GM18867 (cell line): Measurements from ENCODE around the gene FBXL22.

ENCODE experiments used
- ATAC-seq: cut with Tn5 transposase; IDR thresholded peaks from one replicate; pipeline ENCODE4 v1.9.1; 2021; ENCODE audit warnings: mild to moderate bottlenecking, moderate library complexity; ENCODE audit not compliant: unreplicated experiment

Gene FBXL22

GRCh38 chr15:63593705-63594671 is 3.2 kb upstream of the FBXL22 start:
- ATAC-seq: no peak

DNA sequence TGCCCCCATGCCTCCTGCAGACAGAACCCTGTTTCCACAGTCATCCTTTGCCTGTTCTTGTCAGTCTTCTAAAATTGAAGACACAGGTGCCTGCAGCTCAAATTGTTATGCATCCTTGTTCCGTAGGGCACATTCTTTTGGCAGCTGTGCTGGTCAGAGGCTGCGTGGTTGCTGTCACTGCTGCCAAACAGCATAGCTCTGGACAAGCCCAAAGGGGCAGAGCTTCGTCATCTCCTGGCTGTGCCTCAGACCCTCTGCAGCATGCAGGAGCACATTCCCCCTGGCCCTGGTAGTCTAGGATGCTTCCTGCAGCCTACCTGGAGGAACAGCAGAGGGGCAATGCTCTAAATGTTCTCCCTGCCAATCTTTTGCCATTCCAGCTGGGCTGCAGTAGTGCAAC is 2.1 kb upstream of the FBXL22 start:
- no peak for ATAC-seq

DNA sequence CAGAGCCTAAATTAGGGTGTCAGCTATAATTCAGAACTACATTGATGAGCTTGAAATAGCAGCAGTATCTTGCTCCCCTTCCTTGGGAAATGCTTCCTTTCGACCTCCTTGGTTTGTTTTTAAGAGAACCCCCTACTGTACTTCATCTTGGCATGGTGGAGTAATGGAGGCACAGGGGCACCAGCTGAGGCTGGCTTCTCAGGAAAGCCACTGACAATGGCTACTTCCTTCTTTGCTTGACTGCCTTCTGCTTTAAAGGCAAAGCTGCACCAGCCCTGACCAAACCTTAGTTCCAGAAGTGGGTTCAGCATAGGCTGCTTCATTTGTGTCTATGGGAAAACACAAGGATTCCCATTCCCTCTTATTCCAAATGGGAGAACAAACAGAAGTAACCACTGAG is 1.5 kb upstream of the FBXL22 start:
- ATAC-seq: no peak

DNA sequence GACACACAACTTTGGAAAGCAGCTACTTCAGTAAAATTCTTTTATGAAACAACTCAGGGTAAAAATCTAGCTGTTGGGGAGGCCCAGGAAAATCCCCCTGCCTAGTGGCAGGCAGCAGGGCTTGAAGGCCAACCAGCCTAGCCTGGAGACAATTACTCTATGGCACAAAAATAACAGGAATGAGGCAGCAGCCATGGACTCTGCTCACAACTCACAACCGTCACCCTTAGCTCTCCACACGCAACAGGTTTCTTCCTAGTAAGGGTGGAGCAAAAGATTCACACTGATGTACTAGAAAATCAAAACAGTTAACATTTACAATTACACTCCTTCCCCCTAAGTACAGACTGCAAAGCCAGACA is 530 bp upstream of the FBXL22 start:
- ATAC-seq: no peak

GRCh38 chr15:63597821-63598220 is 634 bp downstream of the FBXL22 start:
- no peak for ATAC-seq

DNA sequence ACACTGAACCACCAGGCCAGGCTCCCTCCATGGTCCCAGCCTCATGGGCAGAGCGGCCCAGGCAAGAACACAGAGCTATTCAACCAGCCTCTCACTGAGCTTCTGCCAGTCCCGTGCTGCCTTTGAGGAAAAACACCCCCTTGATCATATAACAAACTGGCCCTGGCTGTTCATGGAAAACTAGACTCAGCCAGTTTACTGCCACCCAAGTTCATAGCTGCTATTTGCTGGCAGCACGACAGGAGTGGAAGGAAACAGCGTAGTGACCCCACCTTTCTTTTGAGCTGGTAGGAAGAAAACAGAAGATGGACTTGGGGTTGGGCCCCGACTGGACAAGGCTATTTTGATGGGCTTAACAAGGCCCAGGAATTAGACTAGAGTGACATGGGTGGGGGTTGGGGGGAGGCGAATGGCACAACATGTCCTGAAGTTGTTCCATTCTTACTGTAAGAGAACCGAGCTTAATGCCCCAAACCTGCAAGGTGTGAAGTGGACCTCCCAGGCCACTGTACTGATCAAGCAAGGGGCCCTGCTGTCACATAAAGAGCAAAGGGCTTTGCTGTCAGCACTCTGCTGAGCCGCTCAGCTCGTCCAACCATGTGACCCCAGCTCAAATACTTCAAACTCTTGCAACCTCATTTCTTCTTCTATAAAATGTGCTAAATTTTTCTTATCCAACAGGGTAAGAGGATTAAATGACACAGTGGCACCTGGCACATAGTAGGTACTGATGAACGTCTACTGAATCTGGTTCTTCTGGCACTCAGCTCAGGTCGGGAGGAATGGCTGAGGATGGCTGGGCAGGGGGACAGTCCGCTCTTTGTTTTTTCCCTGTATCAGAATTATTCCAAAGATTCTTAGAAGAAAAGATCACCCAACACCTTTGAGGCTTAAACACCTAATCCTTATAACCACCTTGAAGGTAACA is 1.6 kb downstream of the FBXL22 start:
- ATAC-seq: no peak

DNA sequence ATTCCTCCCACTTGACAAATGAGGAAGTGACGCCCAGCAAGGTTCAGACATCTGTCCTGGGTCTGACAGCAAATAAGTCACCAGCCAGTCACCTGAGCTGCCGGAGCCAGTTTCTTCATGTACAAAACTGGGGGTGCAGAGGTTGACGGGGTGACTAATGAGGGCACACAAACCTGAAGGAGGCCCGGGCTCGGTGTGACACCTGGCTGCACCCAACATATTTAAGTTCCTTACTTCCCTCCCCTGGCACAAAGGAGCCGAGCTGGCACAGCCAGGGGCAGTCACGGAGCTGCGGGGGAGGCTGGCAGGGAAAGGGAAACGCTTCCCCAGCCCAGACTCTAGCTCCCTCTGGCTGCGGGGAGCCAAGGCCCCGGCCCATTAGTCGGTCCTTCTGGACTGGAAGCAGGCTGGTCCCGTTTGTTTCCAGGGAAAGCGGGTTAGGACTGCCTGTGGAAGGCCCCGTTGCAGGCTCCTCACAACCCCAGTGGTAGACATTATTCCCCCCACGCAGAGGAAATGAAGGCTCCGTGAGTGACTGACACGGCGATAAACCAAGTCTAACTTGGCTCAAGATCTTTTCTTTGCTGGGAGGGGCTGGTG is 2.3 kb downstream of the FBXL22 start:
- ATAC-seq: no peak

DNA sequence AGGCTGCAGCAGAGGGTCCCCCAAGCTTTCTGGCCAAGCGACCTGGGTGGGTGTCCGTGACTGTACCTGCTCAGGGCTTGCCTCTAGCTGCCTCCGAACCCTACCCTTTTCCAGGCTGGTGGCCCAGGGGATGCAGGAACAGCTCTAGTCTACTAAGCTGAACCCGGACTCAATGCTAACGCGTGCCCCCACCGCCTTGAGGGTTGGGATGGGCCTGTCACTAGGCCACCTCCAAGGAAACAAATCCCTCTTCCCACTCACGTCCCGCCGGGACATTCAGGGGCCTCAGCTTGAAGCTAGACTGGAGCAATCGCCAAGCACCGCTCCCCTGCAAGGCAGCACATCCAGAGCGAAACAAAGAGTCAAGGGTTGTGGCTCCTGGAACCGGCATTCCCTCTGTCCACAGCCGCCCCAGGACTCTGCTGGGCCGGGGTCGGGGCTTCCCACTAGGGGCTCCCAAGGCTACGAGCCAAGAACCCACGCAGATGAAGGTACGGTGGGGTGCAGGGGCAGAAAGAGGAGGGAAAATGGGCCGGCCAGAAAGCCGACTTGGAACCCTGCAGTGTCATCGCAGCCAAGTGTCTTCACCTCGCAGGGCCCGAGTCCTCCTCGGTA is 2.9 kb downstream of the FBXL22 start:
- peak; percentile 4 for ATAC-seq

GRCh38 chr15:63600616-63601025 is 3.4 kb downstream of the FBXL22 start:
- ATAC-seq: peak; percentile 76

GRCh38 chr15:63601026-63601703 is 4.0 kb downstream of the FBXL22 start:
- ATAC-seq: peak; percentile 16

GRCh38 chr15:63601704-63602185 is 4.6 kb downstream of the FBXL22 start:
- no peak for ATAC-seq

DNA sequence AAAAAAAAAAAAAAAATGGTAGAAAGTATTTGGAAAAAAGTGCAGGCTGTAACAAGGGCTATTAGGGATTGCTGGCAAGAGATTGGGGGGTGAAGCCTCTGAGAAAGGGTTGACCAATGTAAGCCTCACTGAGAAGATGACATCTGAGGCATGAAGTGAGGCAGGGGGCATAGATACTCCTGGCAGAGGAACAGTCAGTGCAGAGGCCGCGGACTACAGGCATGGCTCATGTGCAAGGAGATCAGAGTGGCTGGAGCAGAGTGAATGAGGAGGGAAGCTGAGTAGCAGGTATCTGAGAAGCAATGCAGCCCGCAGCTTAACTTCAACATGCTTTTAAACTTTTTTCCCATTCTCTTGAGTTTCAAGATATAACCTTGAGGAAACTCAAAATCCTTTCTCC is 5.4 kb downstream of the FBXL22 start:
- no peak for ATAC-seq

DNA sequence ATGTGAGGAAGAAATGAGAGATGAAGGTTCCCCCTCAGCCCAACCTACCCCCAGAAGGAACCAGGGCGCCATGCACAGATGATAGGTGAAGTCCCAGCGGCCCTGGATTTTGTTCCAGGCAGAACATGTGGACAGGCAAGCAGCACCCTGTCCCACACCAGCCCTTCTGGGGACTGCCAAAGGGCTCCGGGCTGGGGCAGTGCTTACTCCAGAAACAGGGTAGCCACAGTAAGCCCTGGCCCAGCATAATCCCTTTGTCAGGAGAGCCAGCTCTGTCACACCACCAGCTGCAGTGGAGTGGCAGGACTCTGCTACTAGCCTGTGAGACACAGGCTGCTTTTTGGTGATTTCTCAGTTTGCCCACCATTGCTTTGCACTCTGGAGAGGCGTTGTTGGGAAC is 6.3 kb downstream of the FBXL22 start:
- no peak for ATAC-seq

DNA sequence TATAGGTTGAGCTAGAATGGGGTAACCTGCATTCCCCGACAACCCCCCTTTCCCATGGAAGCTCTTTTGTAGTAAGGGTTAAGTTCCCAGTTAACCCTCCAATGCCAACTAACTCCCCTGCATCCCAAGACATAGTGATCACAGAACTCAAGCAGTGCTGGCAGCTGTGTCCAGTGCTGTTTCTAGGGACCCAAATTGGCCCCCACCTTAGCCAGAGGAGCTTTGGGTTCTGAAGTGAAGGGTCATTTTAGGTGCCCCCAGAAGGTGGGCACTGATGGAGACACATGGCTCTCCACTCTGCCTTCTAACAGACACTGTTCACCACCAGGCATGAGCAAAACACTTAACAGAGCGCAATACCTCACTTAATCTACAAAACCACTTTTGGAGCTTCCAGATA is 7.1 kb downstream of the FBXL22 start:
- no peak for ATAC-seq

- ATAC-seq: no peak
Measured at GRCh38 chr15:63605036-63605435, 7.8 kb downstream of the FBXL22 start.

GRCh38 chr15:63605816-63606215 is 8.6 kb downstream of the FBXL22 start:
- no peak for ATAC-seq

GRCh38 chr15:63606308-63606707 is 9.1 kb downstream of the FBXL22 start:
- no peak for ATAC-seq

DNA sequence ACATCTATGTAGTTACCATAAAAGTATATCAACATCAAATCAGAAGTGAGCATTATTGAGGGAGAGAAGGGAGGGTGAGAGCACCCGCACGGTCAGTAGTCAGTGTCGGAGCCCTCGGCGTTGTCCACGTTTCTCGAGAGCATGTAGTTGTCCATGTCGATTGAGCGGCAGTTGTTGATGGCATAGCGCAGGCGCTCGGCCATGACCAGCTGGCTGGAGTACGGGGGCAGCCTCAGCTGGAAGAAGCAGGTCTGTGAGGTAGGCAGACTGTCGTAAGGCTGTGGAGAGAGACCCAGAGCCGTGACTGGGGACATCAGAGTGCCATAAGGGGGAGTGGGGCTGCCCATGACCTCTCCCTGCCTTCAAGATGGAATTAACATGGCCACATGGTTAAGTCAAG is 11.8 kb downstream of the FBXL22 start:
- no peak for ATAC-seq

- no peak for ATAC-seq
Measured at GRCh38 chr15:63609448-63609847, 12.3 kb downstream of the FBXL22 start.

DNA sequence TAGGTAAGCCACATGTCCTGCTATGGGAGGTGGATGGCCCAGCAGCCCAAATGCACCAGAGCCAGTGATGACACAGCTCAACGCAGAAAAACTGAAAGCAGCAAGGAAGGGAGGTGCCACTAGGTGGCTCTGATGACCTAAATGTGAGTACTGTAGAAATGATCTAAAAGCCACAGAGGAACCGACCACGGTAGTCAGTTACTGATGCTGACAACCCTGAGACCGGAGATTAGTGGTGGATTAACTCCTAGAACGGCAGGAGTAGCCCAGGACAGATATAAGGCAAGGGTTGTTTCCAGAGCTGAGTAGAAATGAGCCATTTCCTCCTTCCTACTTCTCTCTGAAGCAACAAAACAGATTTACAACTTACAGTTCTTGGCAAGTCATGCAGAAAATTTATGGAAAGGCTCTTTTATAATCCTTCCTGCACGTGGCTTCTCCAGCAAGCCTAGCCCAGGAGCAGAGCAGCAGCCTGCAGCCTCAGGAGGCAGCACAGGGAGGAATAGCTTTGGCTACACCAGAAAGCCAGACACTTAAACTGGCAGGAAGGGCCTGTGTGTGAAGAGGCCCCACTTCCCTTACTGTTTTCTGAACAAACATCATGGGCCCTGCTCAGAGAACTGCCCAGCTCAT is 13.1 kb downstream of the FBXL22 start:
- peak; percentile 69 for ATAC-seq
